PC-3 (cell line): Measurements from ENCODE around the gene MGAT5. TPM values are rescaled to one million over a fixed set of nuclear protein-coding genes. Genes with fewer than 3 reads are reported as not detected.

Source experiments
- ATAC-seq: fragments of 200-7000 bp; cut with Tn5 transposase; 2 replicates; pipeline ENCODE4 v1.9.1; 2020; ENCODE audit warnings: mild to moderate bottlenecking, moderate library complexity
- BruUV-seq: library from RNA; stranded (reverse); fragments of 400-500 nt; replicated peaks from 2 replicates; lab custom pipeline; 2021; lab: Mats Ljungman, UMichigan
- CTCF ChIA-PET: fragments of 300-600 bp; sonication (Branson Sonifier 250); formaldehyde crosslinking; loops from one replicate; lab custom pipeline; 2022; ENCODE audit warnings: antibody characterized with exemption; lab: Charles Lee
- POLR2A ChIA-PET: fragments of 300-600 bp; sonication (Branson Sonifier 250); formaldehyde crosslinking; loops from one replicate; lab custom pipeline; 2022; ENCODE audit warnings: antibody characterized with exemption; ENCODE audit not compliant: unreplicated experiment; lab: Charles Lee
- DNase-seq: peaks from one replicate; pipeline ENCODE4 v3.0.0-alpha.2; 2015
- H2AFZ ChIP-seq: fragments of 300-600 bp; sonication (generic); 2 replicates; pipeline ENCODE4 v1.6.0; 2016; ENCODE audit warnings: antibody characterized with exemption, low read length
- H3F3A ChIP-seq: fragments of 300-600 bp; sonication (generic); one replicate; pipeline ENCODE4 v1.6.0; 2017; ENCODE audit warnings: antibody characterized with exemption, low read length, control low read depth, mild to moderate bottlenecking; ENCODE audit not compliant: unreplicated experiment
- H3K27ac ChIP-seq: fragments of 300-600 bp; sonication (generic); 2 replicates; pipeline ENCODE4 v1.5.1; 2016; ENCODE audit warnings: mild to moderate bottlenecking, low read length
- H3K27me3 ChIP-seq: fragments of 300-600 bp; sonication (generic); 2 replicates; pipeline ENCODE4 v1.6.1; 2016; ENCODE audit warnings: low read length, mixed read lengths
- H3K36me3 ChIP-seq: fragments of 300-600 bp; sonication (generic); 2 replicates; pipeline ENCODE4 v1.6.1; 2016; ENCODE audit warnings: low read depth, mixed run types, low read length, mixed read lengths
- H3K4me1 ChIP-seq: fragments of 300-600 bp; sonication (generic); 2 replicates; pipeline ENCODE4 v1.5.1; 2016; ENCODE audit warnings: low read length; ENCODE audit not compliant: insufficient read depth
- H3K4me2 ChIP-seq: fragments of 300-600 bp; sonication (generic); 2 replicates; pipeline ENCODE4 v1.6.0; 2016; ENCODE audit warnings: low read length
- H3K4me3 ChIP-seq: fragments of 300-600 bp; sonication (generic); 2 replicates; pipeline ENCODE4 v1.5.1; 2016; ENCODE audit warnings: mild to moderate bottlenecking, low read length, mixed read lengths
- H3K79me2 ChIP-seq: fragments of 300-600 bp; sonication (generic); 2 replicates; pipeline ENCODE4 v1.6.1; 2017; ENCODE audit warnings: low read length, mixed read lengths
- H3K9ac ChIP-seq: fragments of 300-600 bp; sonication (generic); 2 replicates; pipeline ENCODE4 v1.6.0; 2016; ENCODE audit warnings: mild to moderate bottlenecking, low read length
- H3K9me2 ChIP-seq: fragments of 300-600 bp; sonication (generic); replicated peaks from 2 replicates; pipeline ENCODE4 v1.6.1; 2016; ENCODE audit warnings: mixed run types, low read length, mixed read lengths
- H3K9me3 ChIP-seq: fragments of 300-600 bp; sonication (generic); 2 replicates; pipeline ENCODE4 v1.6.1; 2016; ENCODE audit warnings: low read length, mixed read lengths
- H4K20me1 ChIP-seq: fragments of 300-600 bp; sonication (generic); 2 replicates; pipeline ENCODE4 v1.6.1; 2016; ENCODE audit warnings: low read length, mixed read lengths
- EZH2 ChIP-seq: fragments of 300-600 bp; sonication (generic); IDR thresholded peaks from one replicate; pipeline ENCODE4 v1.6.1; 2017; ENCODE audit warnings: antibody characterized with exemption, mild to moderate bottlenecking, low read length; ENCODE audit not compliant: unreplicated experiment
- EZH2phosphoT487 ChIP-seq: fragments of 300-600 bp; sonication (generic); IDR thresholded peaks from 2 replicates; pipeline ENCODE4 v1.6.1; 2018; ENCODE audit warnings: mild to moderate bottlenecking, antibody characterized with exemption, low read length, borderline replicate concordance
- intact Hi-C: fragments of 100-400 bp; cut with micrococcal nuclease; formaldehyde crosslinking; loops from 2 replicates; pipeline ENCODE4 v1.9.0; 2023
- total RNA-seq: library from RNA; depleted of rRNA; stranded (reverse); fragments of >200 nt; gene quantifications from 2 replicates; pipeline ENCODE4 v1.2.3, GENCODE V29; 2014
- TF ChIP-seq, protein P1 (sequence below): fragments of 300-600 bp; sonication (generic); conservative IDR thresholded peaks from 2 replicates; pipeline ENCODE4 v1.5.1; 2017; ENCODE audit warnings: antibody characterized with exemption, low read depth, mild to moderate bottlenecking, low read length

The MGAT5 gene
- total RNA-seq, 1 experiment from 2014 or later: 33.8 TPM

DNA sequence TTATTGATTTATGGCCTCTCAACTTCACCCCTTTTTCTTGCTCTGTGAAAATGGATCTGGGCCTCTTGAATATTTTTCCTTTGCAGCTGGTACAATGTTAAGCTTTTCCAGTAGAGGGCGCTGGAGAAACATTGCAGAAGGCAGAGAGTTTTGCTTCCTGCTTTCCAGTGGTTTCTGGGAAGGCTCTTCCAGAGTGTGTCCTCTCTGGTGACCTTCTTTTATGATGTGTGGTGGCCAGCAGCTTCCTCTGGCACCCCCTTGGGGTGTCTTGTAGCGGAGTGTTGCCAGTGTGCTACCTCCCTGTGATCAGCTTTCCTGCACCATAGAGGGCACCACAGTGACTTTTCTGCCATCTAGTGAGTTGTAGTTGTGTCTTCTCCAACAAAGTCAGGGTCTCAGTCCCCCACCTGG, 25.4 kb upstream of the MGAT5 start:
- Histone ChIP-seq H3K9ac (no peak overlapping the region), H4K20me1 (peaks cover 4% of the 10 kb centered on the region; the same call in 1 of the 2 replicates), H3K79me2 (peaks cover 21% of the 10 kb centered on the region; the same call in 1 of the 2 replicates), H3K4me3 (no peak overlapping the region), H3K27ac (no peak overlapping the region), H3K9me2 (no peaks in the 10 kb centered on the region), H3K36me3 (peaks cover 4% of the 10 kb centered on the region; the same call in 1 of the 2 replicates), H3F3A (peaks cover 8% of the 10 kb centered on the region), H3K4me2 (no peak overlapping the region), H3K9me3 (no peaks in the 10 kb centered on the region), H2AFZ (no peak overlapping the region), H3K27me3 (no peaks in the 10 kb centered on the region), H3K4me1 (peaks cover 25% of the 10 kb centered on the region)
- intact Hi-C loops: no loop called here
- DNase-seq (peak; percentile 17), ATAC-seq (no peak)
- no peak for TF ChIP-seq EZH2phosphoT487
- TF ChIP-seq EZH2: no peak
- TF ChIP-seq, protein P1, sequence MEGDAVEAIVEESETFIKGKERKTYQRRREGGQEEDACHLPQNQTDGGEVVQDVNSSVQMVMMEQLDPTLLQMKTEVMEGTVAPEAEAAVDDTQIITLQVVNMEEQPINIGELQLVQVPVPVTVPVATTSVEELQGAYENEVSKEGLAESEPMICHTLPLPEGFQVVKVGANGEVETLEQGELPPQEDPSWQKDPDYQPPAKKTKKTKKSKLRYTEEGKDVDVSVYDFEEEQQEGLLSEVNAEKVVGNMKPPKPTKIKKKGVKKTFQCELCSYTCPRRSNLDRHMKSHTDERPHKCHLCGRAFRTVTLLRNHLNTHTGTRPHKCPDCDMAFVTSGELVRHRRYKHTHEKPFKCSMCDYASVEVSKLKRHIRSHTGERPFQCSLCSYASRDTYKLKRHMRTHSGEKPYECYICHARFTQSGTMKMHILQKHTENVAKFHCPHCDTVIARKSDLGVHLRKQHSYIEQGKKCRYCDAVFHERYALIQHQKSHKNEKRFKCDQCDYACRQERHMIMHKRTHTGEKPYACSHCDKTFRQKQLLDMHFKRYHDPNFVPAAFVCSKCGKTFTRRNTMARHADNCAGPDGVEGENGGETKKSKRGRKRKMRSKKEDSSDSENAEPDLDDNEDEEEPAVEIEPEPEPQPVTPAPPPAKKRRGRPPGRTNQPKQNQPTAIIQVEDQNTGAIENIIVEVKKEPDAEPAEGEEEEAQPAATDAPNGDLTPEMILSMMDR: peak; percentile 56
- ChIA-PET POLR2A (interaction anchor here (0.6 kb wide), 1 partner anchor 142 kb away, joined by 3 read pairs; no protein-coding TSS in a partner anchor), CTCF (no interaction called here)
- no TSS peak for BruUV-seq

DNA sequence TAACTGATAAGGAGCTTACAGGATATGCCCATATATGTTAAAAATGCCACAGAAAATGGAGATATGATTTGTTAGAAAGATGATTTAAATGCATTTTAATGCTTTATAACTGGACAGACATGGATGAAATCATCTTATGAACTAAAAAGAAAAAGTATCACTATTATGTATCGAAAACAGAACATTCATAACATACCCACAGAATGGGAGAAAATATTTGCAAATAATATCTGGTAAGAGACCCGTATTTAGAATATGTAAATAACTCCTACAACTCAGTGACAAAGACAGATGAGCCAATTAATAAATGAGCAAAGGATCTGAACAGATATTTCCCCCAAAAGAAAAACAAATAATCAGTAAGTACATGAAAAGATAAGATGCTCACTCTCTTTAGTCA, 24.3 kb upstream of the MGAT5 start:
- peaks cover 30% of the 10 kb centered on the region; the same call in 1 of the 2 replicates for H3K79me2 ChIP-seq
- H3F3A ChIP-seq: peaks cover 8% of the 10 kb centered on the region
- ATAC-seq (no peak), DNase-seq (no peak)
- no peak overlapping the region for H3K4me3 ChIP-seq
- ChIA-PET CTCF (no interaction called here), POLR2A (no interaction called here)
- no peaks in the 10 kb centered on the region for H3K9me3 ChIP-seq
- H4K20me1 ChIP-seq: no peaks in the 10 kb centered on the region; the same call in 1 of the 2 replicates
- H3K27ac ChIP-seq: no peak overlapping the region
- no peaks in the 10 kb centered on the region for H3K27me3 ChIP-seq
- peaks cover 4% of the 10 kb centered on the region; the same call in 1 of the 2 replicates for H3K36me3 ChIP-seq
- no peaks in the 10 kb centered on the region for H3K9me2 ChIP-seq
- TF ChIP-seq EZH2phosphoT487 (no peak), EZH2 (no peak)
- TF ChIP-seq, protein P1: no peak
- peaks cover 34% of the 10 kb centered on the region for H3K4me1 ChIP-seq
- BruUV-seq: no TSS peak
- H2AFZ ChIP-seq: no peak overlapping the region
- no peak overlapping the region for H3K9ac ChIP-seq
- intact Hi-C loops: no loop called here
- H3K4me2 ChIP-seq: no peak overlapping the region

GRCh38 chr2:134230885-134231284, 23.0 kb upstream of the MGAT5 start:
- no peak overlapping the region for H3K27ac ChIP-seq
- intact Hi-C loops: no loop called here
- TF ChIP-seq, protein P1: no peak
- no peak for TF ChIP-seq EZH2phosphoT487
- peaks cover 8% of the 10 kb centered on the region for H3F3A ChIP-seq
- ChIA-PET POLR2A (no interaction called here), CTCF (no interaction called here)
- no peak overlapping the region for H3K4me2 ChIP-seq
- no peak for ATAC-seq
- H3K4me3 ChIP-seq: no peak overlapping the region
- peaks cover 34% of the 10 kb centered on the region for H3K4me1 ChIP-seq
- H3K9ac ChIP-seq: no peak overlapping the region
- peaks cover 4% of the 10 kb centered on the region; the same call in 1 of the 2 replicates for H3K36me3 ChIP-seq
- H3K9me2 ChIP-seq: no peaks in the 10 kb centered on the region
- no TSS peak for BruUV-seq
- H3K79me2 ChIP-seq: peaks cover 41% of the 10 kb centered on the region; the same call in 1 of the 2 replicates
- no peak for DNase-seq
- H3K9me3 ChIP-seq: no peaks in the 10 kb centered on the region
- H2AFZ ChIP-seq: no peak overlapping the region
- H4K20me1 ChIP-seq: no peaks in the 10 kb centered on the region; the same call in 1 of the 2 replicates
- no peaks in the 10 kb centered on the region for H3K27me3 ChIP-seq
